ENCODE measurements around the gene ACVR2A.

- TF ChIP-seq POLR2A (IDR thresholded peaks at IDR 0.05) (no peak), POLR2AphosphoS5 (IDR thresholded peaks at IDR 0.05) (no peak)
- TF ChIP-seq, protein P1, sequence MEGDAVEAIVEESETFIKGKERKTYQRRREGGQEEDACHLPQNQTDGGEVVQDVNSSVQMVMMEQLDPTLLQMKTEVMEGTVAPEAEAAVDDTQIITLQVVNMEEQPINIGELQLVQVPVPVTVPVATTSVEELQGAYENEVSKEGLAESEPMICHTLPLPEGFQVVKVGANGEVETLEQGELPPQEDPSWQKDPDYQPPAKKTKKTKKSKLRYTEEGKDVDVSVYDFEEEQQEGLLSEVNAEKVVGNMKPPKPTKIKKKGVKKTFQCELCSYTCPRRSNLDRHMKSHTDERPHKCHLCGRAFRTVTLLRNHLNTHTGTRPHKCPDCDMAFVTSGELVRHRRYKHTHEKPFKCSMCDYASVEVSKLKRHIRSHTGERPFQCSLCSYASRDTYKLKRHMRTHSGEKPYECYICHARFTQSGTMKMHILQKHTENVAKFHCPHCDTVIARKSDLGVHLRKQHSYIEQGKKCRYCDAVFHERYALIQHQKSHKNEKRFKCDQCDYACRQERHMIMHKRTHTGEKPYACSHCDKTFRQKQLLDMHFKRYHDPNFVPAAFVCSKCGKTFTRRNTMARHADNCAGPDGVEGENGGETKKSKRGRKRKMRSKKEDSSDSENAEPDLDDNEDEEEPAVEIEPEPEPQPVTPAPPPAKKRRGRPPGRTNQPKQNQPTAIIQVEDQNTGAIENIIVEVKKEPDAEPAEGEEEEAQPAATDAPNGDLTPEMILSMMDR (IDR thresholded peaks at IDR 0.05 in 8 of 11, conservative IDR thresholded peaks at IDR 0.05 in 3 of 11) = no peak
These were observed 662 bp downstream of the ACVR2A start for GRCh38 chr2:147845411-147845971.
